ENCODE measurements around the gene RAD51B.

Gene RAD51B

DNA sequence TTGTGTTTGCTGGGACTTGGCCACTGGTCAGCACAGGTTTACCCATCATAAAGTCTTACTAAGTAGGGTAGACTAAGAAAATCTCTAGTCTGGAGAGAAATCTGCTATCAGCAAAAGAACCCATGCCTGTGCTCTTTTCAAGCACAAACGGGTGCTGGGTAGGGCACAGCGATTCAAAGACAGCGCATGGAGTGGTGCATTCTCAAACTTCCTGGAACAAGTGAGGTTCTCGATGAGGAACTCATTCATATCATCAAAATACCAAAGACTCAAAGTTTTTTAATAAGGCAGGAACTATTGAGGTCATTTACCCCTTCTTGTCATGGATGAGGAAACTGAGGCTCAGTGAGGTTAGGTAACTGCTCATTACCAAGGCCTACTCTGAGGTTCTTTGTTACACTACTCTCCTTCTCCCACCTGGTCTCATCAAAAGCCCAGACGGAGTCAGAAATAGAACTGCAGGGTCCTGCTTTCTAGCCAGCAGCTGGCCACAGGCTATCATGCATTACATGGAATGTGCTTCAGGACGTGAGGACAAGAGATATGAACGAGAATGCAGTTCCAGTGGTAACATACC lies 583.0 kb downstream of the RAD51B start:
- DNase-seq (ENCODE audit: low read depth), result no peak
- H3K4me3 ChIP-seq (replicated peaks; ENCODE audit: low read depth, low read length), result no peak overlapping the region
- TF ChIP-seq, protein P1, sequence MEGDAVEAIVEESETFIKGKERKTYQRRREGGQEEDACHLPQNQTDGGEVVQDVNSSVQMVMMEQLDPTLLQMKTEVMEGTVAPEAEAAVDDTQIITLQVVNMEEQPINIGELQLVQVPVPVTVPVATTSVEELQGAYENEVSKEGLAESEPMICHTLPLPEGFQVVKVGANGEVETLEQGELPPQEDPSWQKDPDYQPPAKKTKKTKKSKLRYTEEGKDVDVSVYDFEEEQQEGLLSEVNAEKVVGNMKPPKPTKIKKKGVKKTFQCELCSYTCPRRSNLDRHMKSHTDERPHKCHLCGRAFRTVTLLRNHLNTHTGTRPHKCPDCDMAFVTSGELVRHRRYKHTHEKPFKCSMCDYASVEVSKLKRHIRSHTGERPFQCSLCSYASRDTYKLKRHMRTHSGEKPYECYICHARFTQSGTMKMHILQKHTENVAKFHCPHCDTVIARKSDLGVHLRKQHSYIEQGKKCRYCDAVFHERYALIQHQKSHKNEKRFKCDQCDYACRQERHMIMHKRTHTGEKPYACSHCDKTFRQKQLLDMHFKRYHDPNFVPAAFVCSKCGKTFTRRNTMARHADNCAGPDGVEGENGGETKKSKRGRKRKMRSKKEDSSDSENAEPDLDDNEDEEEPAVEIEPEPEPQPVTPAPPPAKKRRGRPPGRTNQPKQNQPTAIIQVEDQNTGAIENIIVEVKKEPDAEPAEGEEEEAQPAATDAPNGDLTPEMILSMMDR (IDR thresholded peaks at IDR 0.05; ENCODE audit: low read length, missing control alignments), result no peak

- DNase-seq (ENCODE audit: low read depth), result no peak
- no peak overlapping the region for H3K4me3 ChIP-seq (replicated peaks; ENCODE audit: low read depth, low read length)
- TF ChIP-seq, protein P1 (IDR thresholded peaks at IDR 0.05; ENCODE audit: low read length, missing control alignments), result no peak
Observed at GRCh38 chr14:68403191-68404145, 583.9 kb downstream of the RAD51B start.

- no peak for DNase-seq (ENCODE audit: low read depth)
- TF ChIP-seq, protein P1 (IDR thresholded peaks at IDR 0.05; ENCODE audit: low read length, missing control alignments), result no peak
- H3K4me3 ChIP-seq (replicated peaks; ENCODE audit: low read depth, low read length), result no peak overlapping the region
Observed at GRCh38 chr14:68404146-68404527, 584.6 kb downstream of the RAD51B start.

GRCh38 chr14:68404652-68405183 lies 585.1 kb downstream of the RAD51B start:
- no peak for DNase-seq (ENCODE audit: low read depth)
- H3K4me3 ChIP-seq (replicated peaks; ENCODE audit: low read depth, low read length), result no peak overlapping the region

GRCh38 chr14:68405961-68406360 lies 586.4 kb downstream of the RAD51B start:
- DNase-seq (ENCODE audit: low read depth), result peak; percentile 36
- TF ChIP-seq, protein P1 (IDR thresholded peaks at IDR 0.05; ENCODE audit: low read length, missing control alignments), result no peak
- no peak overlapping the region for H3K4me3 ChIP-seq (replicated peaks; ENCODE audit: low read depth, low read length)

More at GRCh38 chr14:68404652-68405183, 585.1 kb downstream of the RAD51B start:
- TF ChIP-seq, protein P1 (IDR thresholded peaks at IDR 0.05; ENCODE audit: low read length, missing control alignments), result no peak

DNA sequence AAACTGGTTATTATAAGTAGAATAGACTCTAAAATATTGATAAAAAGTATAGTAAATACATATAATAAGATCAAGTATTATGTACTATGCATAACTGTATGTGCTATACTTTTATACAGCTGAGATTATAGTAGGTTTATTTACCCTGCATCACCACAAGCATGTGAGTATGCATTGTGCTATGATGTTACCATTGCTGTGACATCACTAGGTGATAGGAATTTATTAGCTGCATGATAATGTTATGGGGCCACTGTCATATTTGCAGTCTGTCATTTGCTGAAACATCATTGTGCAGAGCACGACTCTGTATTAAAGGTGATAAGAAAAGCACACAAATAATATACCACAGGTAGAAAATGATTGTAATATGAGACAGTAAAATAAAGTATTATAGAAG lies 587.7 kb downstream of the RAD51B start:
- TF ChIP-seq, protein P1 (IDR thresholded peaks at IDR 0.05; ENCODE audit: low read length, missing control alignments), result no peak
- no peak for DNase-seq (ENCODE audit: low read depth)
- H3K4me3 ChIP-seq (replicated peaks; ENCODE audit: low read depth, low read length), result no peak overlapping the region
